GM18499 (cell line): Measurements from ENCODE around the gene USP12.
"Not testable (repeated sequence)": the region's sequence is repeated elsewhere in the genome, so short reads cannot be mapped to it uniquely, and the experiment has no call there.

ENCODE experiments used
- ATAC-seq: cut with Tn5 transposase; IDR thresholded peaks from one replicate; pipeline ENCODE4 v1.9.1; 2021; ENCODE audit warnings: moderate number of reproducible peaks; ENCODE audit not compliant: insufficient read depth, unreplicated experiment

The USP12 gene

DNA sequence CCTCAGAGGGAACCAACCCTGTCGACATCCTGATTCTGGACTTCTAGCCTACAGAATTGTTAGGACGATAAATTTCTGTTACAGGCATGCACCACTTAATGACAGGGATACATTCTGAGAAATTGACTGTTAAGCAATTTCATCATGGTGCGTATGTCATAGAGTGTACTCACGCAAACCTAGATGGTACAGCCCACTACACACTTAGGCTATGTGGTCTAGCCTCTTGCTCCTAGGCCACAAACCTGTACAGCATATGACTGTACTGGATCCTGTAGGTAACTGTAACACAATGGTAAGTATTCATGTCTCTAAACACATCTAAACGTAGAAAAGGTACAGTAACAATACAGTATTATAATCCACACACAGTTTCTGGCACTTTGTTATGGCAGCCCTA, 13.3 kb downstream of the USP12 start:
- no peak for ATAC-seq

DNA sequence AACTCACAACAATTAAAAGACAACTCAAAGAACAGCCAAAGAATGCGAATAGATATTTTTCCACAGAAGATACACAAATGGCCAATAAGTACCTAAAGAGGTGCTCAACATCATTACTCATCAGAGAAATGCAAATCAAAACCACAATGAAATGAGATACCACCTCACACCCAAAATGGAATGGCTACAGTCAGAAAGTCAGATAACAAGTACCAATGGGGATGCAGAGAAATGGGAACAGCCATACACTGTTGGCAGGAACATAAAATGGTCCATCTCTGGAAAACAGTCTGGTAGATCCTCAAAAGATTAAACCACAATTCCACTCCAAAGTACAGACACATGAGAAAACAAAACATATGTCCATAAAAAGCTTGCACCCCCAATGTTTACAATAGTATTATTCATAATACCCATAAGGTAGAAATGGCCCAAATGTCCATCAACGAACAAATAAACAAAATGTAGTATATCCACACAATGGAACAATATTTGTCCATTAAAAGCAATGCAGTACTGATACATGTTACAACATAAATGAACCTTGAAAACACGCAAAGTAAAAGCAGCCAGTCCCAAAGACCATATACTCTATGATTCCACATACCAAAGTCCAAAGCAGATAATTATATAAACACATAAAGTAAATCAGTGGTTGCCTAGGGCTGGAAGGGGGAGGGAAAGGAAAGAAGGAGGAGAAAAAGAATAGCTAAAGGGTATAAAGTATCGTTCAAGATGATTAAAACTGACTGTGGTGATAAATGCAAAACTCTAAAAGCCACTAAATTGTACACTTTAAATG, 19.6 kb downstream of the USP12 start:
- ATAC-seq, result no peak

GRCh38 chr13:27149702-27150101, 21.9 kb downstream of the USP12 start:
- ATAC-seq, result no peak

DNA sequence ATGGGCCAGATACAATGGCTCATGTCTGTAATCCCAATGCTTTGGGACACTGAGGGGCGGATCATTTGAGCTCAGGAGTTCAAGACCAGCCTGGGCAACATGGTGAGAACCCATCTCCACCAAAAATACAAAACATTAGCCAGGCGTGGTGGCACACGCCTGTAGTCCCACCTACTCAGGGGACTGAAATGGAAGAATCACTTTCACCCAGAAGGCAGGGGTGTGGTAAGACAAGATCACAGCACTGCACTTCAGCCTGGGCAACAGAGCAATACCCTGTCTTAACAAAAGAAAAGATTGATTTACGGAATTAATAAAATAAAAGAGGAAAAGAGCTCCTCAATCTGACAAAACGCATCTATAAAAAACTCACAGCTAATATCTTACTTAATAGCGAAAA, 22.7 kb downstream of the USP12 start:
- no peak for ATAC-seq

- ATAC-seq, result peak; percentile 57
Observed at GRCh38 chr13:27147530-27148170, 24.0 kb downstream of the USP12 start.

DNA sequence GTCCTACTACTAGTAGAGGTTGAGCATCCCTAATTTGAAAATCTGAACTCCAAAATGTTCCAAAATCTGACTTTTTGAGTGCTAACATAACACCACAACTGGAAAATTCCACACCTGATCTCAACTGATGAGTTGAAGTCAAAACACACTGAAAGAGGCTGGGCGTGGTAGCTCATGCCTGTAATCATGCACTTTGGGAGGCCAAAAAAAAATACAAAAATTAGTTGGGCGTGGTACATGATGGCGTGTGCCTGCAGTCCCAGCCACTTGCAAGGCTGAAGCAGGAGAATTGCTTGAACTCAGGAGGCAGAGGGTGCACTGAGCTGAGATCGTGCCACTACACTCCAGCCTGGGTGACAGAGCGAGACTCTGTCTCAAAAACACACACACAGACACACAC, 29.9 kb downstream of the USP12 start:
- no peak for ATAC-seq

DNA sequence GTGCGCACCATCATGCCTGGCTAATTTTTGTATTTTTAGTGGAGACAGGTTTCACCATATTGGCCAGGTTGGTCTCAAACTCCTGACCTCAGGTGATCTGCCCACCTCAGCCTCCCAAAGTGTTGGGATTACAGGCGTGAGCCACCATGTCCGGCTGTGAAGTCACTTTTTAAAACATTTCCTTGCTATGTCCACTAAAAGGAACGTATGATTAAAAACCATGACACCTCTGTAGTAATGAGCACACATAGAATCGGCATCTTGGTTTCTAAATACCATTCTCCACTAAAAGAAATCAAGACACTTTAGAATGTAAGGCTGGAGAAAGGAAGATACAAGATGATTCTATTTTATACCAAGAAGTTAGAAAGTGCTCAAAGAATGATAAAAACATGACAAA, 30.5 kb downstream of the USP12 start:
- ATAC-seq, result not testable (repeated sequence)

GRCh38 chr13:27140060-27140459, 31.6 kb downstream of the USP12 start:
- no peak for ATAC-seq

- no peak for ATAC-seq
Observed at GRCh38 chr13:27139565-27139964, 32.0 kb downstream of the USP12 start.

DNA sequence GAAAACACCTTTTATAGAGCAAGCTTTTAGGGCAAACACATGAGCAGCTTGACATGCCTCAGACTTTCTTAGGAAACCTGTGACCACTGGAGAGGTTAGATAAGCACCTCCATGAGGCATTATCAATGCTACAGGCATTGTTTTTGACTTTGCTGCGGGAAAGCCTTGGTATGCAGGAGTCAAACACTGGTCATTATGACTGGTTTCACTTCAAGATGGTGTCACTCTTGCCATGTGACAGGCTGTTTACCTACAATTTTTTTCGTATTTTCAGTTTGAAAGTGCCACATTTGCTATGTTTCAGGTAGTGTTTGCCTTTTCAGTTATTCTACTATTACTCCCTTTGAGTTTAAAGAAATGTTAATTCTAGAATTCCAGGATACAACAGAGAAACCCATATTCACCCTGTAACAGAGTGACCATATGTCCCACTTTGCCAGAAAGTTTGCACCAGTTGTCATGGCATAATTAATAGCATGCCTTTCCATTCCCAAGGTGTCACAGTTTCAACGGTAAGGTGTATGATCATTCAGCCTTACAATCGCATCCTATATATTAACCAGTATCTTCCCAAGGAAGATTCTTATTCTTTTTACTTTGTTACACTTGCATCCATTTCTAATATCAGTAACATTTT, 33.0 kb downstream of the USP12 start:
- ATAC-seq, result no peak

- no peak for ATAC-seq
Observed at GRCh38 chr13:27137759-27138158, 33.9 kb downstream of the USP12 start.

GRCh38 chr13:27135023-27135422, 36.6 kb downstream of the USP12 start:
- no peak for ATAC-seq

- no peak for ATAC-seq
Observed at GRCh38 chr13:27133889-27134288, 37.7 kb downstream of the USP12 start.

DNA sequence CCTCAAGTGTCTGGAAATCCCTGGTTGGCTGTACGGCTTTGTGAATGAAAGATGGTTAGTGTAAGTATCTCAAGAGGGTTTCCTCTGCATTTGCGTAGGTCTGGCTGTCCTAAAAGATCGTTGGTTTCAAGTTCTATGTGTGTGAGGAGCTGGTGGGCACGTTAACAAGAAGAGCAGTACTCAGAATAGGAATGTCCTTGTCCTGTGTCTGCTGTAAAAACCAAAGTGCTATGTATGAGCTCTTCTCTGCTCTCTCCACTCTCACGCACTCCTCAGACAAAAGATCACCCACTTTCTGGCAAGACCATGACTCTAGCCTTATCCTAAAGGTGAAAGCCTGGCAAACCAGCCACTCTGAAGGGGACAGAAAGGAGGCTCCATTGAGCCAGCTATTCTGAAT, 39.1 kb downstream of the USP12 start:
- no peak for ATAC-seq

DNA sequence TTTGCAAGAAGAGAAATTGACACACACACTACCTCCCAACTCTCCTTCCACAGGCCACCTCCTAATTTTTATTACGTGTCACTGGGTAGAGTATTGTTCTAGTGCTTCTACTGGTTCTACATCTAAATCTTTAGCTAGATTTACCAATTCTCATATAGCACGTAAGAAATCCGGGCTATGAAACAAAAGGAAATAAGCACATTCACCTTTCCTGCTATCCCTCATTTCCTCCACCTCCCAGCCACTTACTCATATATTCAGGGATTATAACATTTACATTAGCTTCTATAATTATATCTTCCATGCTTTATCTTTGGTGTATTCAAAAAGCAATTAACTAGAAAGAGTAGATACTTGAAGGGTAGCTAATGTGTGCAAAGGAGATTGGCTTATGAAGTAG, 39.7 kb downstream of the USP12 start:
- no peak for ATAC-seq

GRCh38 chr13:27130979-27131623, 40.5 kb downstream of the USP12 start:
- peak; percentile 87 for ATAC-seq

- ATAC-seq, result no peak
Observed at GRCh38 chr13:27130223-27130978, 41.2 kb downstream of the USP12 start.

DNA sequence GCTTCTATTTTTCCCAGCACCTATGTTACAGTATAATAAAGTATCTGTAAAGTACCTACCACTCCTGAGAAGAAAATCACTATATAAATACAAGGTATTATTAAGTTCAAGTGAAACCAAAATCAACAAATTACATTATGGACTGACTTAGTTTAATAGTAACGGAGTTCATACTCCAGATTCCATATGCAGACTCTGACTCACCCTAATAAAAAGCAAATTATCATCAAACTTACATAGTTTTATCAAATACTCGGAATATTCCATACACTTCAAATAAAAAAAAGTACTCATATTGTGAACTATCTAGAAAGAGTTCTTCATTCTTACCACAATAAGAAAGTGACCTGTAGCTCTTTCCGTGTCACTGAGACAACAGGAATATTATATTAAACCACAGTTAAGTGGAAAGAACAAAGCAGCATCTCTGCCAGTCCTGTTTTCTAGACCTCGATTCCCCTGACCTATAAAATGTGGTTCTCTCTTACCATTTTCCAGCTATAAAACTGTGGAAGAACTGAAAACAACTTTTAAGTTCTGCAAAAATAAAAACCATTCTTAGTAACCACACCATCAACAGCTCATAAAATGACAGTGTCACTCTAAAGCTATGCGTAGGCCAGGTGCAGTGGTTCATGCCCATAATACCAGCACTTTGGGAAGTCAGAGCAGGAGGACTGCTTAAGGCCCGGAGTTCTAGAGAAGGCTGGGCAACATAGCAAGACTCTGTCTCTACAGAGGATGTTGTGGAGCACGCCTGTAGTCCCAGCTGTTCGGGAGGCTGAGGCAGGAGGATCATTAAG, 42.6 kb downstream of the USP12 start:
- ATAC-seq, result no peak

- no peak for ATAC-seq
Observed at GRCh38 chr13:27126859-27127258, 44.8 kb downstream of the USP12 start.
